Stimulated activated CD4-positive, alpha-beta T cell treated with anti-CD3 and anti-CD28 coated beads, Interleukin-15, amount 100 ng/mL, for 24 hours (primary cell): ENCODE data around the gene TNRC6B.

Experiments
- DNase-seq: peaks from one replicate; pipeline ENCODE4 v3.0.0-alpha.2; 2020

Gene TNRC6B

GRCh38 chr22:40241200-40241763 lies 63.6 kb downstream of the TNRC6B start:
- DNase-seq: peak; percentile 43

- no peak for DNase-seq
Measured at GRCh38 chr22:40243891-40244290, 66.2 kb downstream of the TNRC6B start.

- no peak for DNase-seq
Measured at GRCh38 chr22:40244586-40244985, 66.9 kb downstream of the TNRC6B start.

- DNase-seq: peak; percentile 59
Measured at GRCh38 chr22:40247976-40248375, 70.3 kb downstream of the TNRC6B start.

GRCh38 chr22:40249286-40249685 lies 71.6 kb downstream of the TNRC6B start:
- DNase-seq: no peak

GRCh38 chr22:40250608-40251007 lies 72.9 kb downstream of the TNRC6B start:
- peak; percentile 62 for DNase-seq

GRCh38 chr22:40251106-40251505 lies 73.4 kb downstream of the TNRC6B start:
- DNase-seq: no peak

- DNase-seq: no peak
Measured at GRCh38 chr22:40252146-40252545, 74.4 kb downstream of the TNRC6B start.

GRCh38 chr22:40256516-40256915 lies 78.8 kb downstream of the TNRC6B start:
- no peak for DNase-seq

- DNase-seq: no peak
Measured at GRCh38 chr22:40258017-40258416, 80.3 kb downstream of the TNRC6B start.

- no peak for DNase-seq
Measured at GRCh38 chr22:40258501-40258915, 80.8 kb downstream of the TNRC6B start.

GRCh38 chr22:40261783-40262182 lies 84.1 kb downstream of the TNRC6B start:
- no peak for DNase-seq

- peak; percentile 37 for DNase-seq
Measured at GRCh38 chr22:40263191-40263590, 85.5 kb downstream of the TNRC6B start.

- no peak for DNase-seq
Measured at GRCh38 chr22:40265783-40266182, 88.1 kb downstream of the TNRC6B start.

GRCh38 chr22:40270031-40270430 lies 92.3 kb downstream of the TNRC6B start:
- DNase-seq: no peak

GRCh38 chr22:40270748-40271373 lies 93.1 kb downstream of the TNRC6B start:
- no peak for DNase-seq

GRCh38 chr22:40271440-40271839 lies 93.7 kb downstream of the TNRC6B start:
- no peak for DNase-seq

- DNase-seq: no peak
Measured at GRCh38 chr22:40273319-40273718, 95.6 kb downstream of the TNRC6B start.

- no peak for DNase-seq
Measured at GRCh38 chr22:40276996-40277823, 99.5 kb downstream of the TNRC6B start.

GRCh38 chr22:40279017-40279416 lies 101.3 kb downstream of the TNRC6B start:
- DNase-seq: no peak

- no peak for DNase-seq
Measured at GRCh38 chr22:40281717-40282116, 104.0 kb downstream of the TNRC6B start.

GRCh38 chr22:40285513-40285912 lies 107.8 kb downstream of the TNRC6B start:
- peak; percentile 39 for DNase-seq

GRCh38 chr22:40289991-40290459 lies 112.3 kb downstream of the TNRC6B start:
- DNase-seq: peak; percentile 72

- DNase-seq: no peak
Measured at GRCh38 chr22:40290516-40290915, 112.8 kb downstream of the TNRC6B start.
